HG03469 (cell line): ENCODE results near the gene GDF2.

Source experiments
- ATAC-seq: cut with Tn5 transposase; IDR thresholded peaks from one replicate; pipeline ENCODE4 v1.9.1; 2021; ENCODE audit warnings: mild to moderate bottlenecking, moderate library complexity, moderate number of reproducible peaks; ENCODE audit not compliant: unreplicated experiment

The GDF2 gene

GRCh38 chr10:47366731-47367460 lies 44.6 kb downstream of the GDF2 start:
- ATAC-seq = no peak

GRCh38 chr10:47367646-47368045 lies 45.4 kb downstream of the GDF2 start:
- no peak for ATAC-seq

GRCh38 chr10:47368431-47369180 lies 46.4 kb downstream of the GDF2 start:
- no peak for ATAC-seq

- ATAC-seq = no peak
Observed at GRCh38 chr10:47369251-47369894, 47.1 kb downstream of the GDF2 start.

- ATAC-seq = no peak
Observed at GRCh38 chr10:47370015-47370767, 47.9 kb downstream of the GDF2 start.

- no peak for ATAC-seq
Observed at GRCh38 chr10:47370878-47371277, 48.6 kb downstream of the GDF2 start.

GRCh38 chr10:47371629-47372485 lies 49.6 kb downstream of the GDF2 start:
- no peak for ATAC-seq

GRCh38 chr10:47372726-47373125 lies 50.5 kb downstream of the GDF2 start:
- ATAC-seq = no peak

GRCh38 chr10:47374611-47375536 lies 52.6 kb downstream of the GDF2 start:
- ATAC-seq = no peak

GRCh38 chr10:47376522-47377220 lies 54.4 kb downstream of the GDF2 start:
- ATAC-seq = no peak
